Hepatocyte (in vitro differentiated cells): ENCODE results near the gene SSPN. TPM values are rescaled to one million over a fixed set of nuclear protein-coding genes. Genes with fewer than 3 reads are reported as not detected.

Experiments used
- DNase-seq: peaks from one replicate; pipeline ENCODE4 v3.0.0-alpha.2; 2016; ENCODE audit warnings: low spot score
- H2AFZ ChIP-seq: fragments of 200-600 bp; sonication (generic); 2 replicates; pipeline ENCODE4 v1.6.0; 2016; ENCODE audit warnings: antibody characterized with exemption, mild to moderate bottlenecking
- H3K27ac ChIP-seq: fragments of 200-600 bp; sonication (generic); 2 replicates; pipeline ENCODE4 v1.5.1; 2016; ENCODE audit warnings: mild to moderate bottlenecking
- H3K27me3 ChIP-seq: fragments of 200-600 bp; sonication (generic); 2 replicates; pipeline ENCODE4 v1.6.1; 2016
- H3K36me3 ChIP-seq: fragments of 200-600 bp; sonication (generic); replicated peaks from 2 replicates; pipeline ENCODE4 v1.5.1; 2016; ENCODE audit warnings: low read depth; ENCODE audit not compliant: insufficient read depth
- H3K4me1 ChIP-seq: fragments of 200-600 bp; sonication (generic); 2 replicates; pipeline ENCODE4 v1.5.1; 2016; ENCODE audit warnings: mild to moderate bottlenecking, moderate library complexity; ENCODE audit not compliant: insufficient read depth
- H3K4me2 ChIP-seq: fragments of 200-600 bp; sonication (generic); 2 replicates; pipeline ENCODE4 v1.6.0; 2016
- H3K4me3 ChIP-seq: fragments of 200-600 bp; sonication (generic); 2 replicates; pipeline ENCODE4 v1.5.1; 2016; ENCODE audit warnings: mild to moderate bottlenecking
- H3K79me2 ChIP-seq: fragments of 200-600 bp; sonication (generic); 2 replicates; pipeline ENCODE4 v1.6.0; 2017; ENCODE audit warnings: mild to moderate bottlenecking
- H3K9me2 ChIP-seq: fragments of 200-600 bp; sonication (generic); replicated peaks from 2 replicates; pipeline ENCODE4 v1.6.0; 2017; ENCODE audit warnings: mild to moderate bottlenecking; ENCODE audit not compliant: insufficient read depth
- H3K9me3 ChIP-seq: fragments of 200-600 bp; sonication (generic); 2 replicates; pipeline ENCODE4 v1.5.1; 2016; ENCODE audit warnings: low read depth, mild to moderate bottlenecking
- H4K20me1 ChIP-seq: fragments of 200-600 bp; sonication (generic); 2 replicates; pipeline ENCODE4 v1.6.0; 2016; ENCODE audit warnings: mild to moderate bottlenecking; ENCODE audit not compliant: insufficient read depth, poor library complexity, severe bottlenecking
- EZH2 ChIP-seq: fragments of 200-600 bp; sonication (generic); IDR thresholded peaks from 2 replicates; pipeline ENCODE4 v1.6.1; 2016; ENCODE audit warnings: antibody characterized with exemption, mild to moderate bottlenecking, borderline replicate concordance
- EZH2phosphoT487 ChIP-seq: fragments of 200-600 bp; sonication (generic); IDR thresholded peaks from one replicate; pipeline ENCODE4 v1.6.1; 2018; ENCODE audit warnings: antibody characterized with exemption, mild to moderate bottlenecking, low read depth, moderate library complexity; ENCODE audit not compliant: unreplicated experiment, severe bottlenecking
- WGBS: methylation state at CpG from one replicate; pipeline ENCODE4 v1.1.6; 2016; ENCODE audit warnings: low lambda C conversion rate; ENCODE audit errors: missing lambda C conversion rate; 5-methylcytosine and 5-hydroxymethylcytosine counted together
- polyA plus RNA-seq: library from polyadenylated mRNA; unstranded; fragments of >200 nt; fragmentation: Nextera tagmentation; extraction: Ambion mirVana; gene quantifications from 2 replicates; pipeline ENCODE4 v1.2.1, GENCODE V29; 2016
- total RNA-seq: library from RNA; depleted of rRNA; stranded (reverse); fragments of >200 nt; gene quantifications from 2 replicates; pipeline ENCODE4 v1.2.3, GENCODE V29; 2014
- TF ChIP-seq, protein P1 (sequence below): fragments of 200-600 bp; sonication (generic); IDR thresholded peaks from 2 replicates; pipeline ENCODE4 v1.5.1; 2016; ENCODE audit warnings: antibody characterized with exemption, mild to moderate bottlenecking; ENCODE audit not compliant: poor library complexity

SSPN gene
- total and polyA plus RNA-seq, 2 experiments from 2014 or later = 1.7 to 12.5 TPM

DNA sequence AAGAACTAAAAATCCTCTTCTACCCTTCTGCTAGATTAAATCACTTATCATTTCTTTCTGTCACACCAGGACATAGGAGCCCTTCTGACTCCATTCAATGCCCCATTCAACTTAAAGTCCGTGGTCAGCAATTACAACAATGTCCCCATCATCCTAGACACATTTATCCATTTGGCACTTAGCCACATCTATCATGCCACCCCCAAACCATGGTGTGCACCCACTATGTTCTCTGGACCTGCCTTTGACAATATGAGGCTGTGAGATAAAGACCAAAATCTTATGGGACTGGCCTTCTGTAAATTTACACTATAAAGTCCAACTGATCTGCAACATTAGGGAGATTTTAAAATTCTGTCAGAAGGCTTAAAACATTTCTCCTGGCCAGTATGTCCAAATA, 104.4 kb downstream of the SSPN start:
- no peaks in the 10 kb centered on the region for H3K79me2 ChIP-seq
- TF ChIP-seq EZH2 = no peak
- TF ChIP-seq, protein P1, sequence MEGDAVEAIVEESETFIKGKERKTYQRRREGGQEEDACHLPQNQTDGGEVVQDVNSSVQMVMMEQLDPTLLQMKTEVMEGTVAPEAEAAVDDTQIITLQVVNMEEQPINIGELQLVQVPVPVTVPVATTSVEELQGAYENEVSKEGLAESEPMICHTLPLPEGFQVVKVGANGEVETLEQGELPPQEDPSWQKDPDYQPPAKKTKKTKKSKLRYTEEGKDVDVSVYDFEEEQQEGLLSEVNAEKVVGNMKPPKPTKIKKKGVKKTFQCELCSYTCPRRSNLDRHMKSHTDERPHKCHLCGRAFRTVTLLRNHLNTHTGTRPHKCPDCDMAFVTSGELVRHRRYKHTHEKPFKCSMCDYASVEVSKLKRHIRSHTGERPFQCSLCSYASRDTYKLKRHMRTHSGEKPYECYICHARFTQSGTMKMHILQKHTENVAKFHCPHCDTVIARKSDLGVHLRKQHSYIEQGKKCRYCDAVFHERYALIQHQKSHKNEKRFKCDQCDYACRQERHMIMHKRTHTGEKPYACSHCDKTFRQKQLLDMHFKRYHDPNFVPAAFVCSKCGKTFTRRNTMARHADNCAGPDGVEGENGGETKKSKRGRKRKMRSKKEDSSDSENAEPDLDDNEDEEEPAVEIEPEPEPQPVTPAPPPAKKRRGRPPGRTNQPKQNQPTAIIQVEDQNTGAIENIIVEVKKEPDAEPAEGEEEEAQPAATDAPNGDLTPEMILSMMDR = no peak
- TF ChIP-seq EZH2phosphoT487 = no peak
- WGBS = 85% methylated on average over 1 of the region's 1 CpG
- H3K27me3 ChIP-seq = no peaks in the 10 kb centered on the region
- H3K9me3 ChIP-seq = no peaks in the 10 kb centered on the region
- no peaks in the 10 kb centered on the region for H3K36me3 ChIP-seq
- DNase-seq = no peak
- H3K27ac ChIP-seq = no peak overlapping the region
- no peak overlapping the region for H2AFZ ChIP-seq
- H3K4me2 ChIP-seq = no peak overlapping the region
- H3K4me3 ChIP-seq = no peak overlapping the region
- no peaks in the 10 kb centered on the region for H4K20me1 ChIP-seq
- H3K9me2 ChIP-seq = no peaks in the 10 kb centered on the region
- no peaks in the 10 kb centered on the region for H3K4me1 ChIP-seq

Other genes with a start within 250 kb of the SSPN start
- gene RASSF8, start 236.9 kb upstream of the SSPN start, total RNA-seq = 46.2 and 46.9 TPM in 2 replicates
- 20.3 and 24.6 TPM in 2 replicates for gene RASSF8, start 236.9 kb upstream of the SSPN start, polyA plus RNA-seq
- gene BHLHE41, start 70.5 kb upstream of the SSPN start, total RNA-seq = 1.6 and 2.4 TPM in 2 replicates
- gene BHLHE41, start 70.5 kb upstream of the SSPN start, polyA plus RNA-seq = 3.6 and 4.9 TPM in 2 replicates